ENCODE data around the gene RANBP6.
"Not testable (repeated sequence)": the region's sequence is repeated elsewhere in the genome, so short reads cannot be mapped to it uniquely, and the experiment has no call there.

Gene RANBP6

DNA sequence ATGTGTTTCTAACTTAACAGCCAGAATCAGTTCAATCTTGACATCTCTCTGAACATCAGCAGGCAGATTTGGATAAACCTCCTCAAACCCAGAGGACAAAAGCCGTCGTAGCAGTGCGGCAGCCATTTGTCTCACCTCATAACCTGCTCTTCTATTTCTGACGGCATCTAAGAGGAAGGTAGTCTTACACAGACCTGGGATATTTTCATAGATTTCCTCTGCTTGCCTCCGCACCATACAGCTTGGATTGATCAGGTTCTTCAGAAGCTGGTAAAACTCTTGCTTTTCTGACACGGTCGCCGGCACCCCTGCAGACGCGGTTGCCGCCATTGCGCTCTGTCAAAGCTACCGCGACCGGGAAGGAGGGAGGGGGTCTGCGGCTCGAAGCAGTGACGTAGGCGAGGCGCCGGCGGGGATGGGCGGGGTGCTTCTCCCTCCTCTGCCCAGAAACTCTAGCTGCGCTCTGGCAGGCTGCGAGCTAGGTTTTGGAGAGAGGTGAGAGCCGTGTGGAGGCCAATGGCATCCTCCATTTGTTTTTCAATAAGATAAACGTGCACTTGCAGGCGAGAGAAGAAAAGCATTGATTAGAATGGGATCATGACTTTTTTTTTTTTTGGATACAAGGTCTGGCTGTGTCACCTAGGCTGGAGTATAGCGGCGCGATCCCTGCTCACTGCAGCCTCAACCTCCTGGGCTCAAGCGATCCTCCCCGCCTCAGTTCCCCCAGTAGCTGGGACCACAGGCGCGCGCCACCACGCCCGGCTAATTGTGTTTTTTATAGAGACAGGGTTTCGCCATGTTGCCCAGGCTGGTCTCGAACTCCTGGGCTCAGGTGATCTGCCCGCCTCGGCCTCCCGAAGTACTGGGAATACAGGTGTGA is at the start of gene RANBP6:
RANBP6 (minus strand) TSS at position 347 of the 880 bp plus-strand sequence; CDS start at position 330, 17 bp downstream.
- peak; percentile 39 to 94 (median 85) for DNase-seq

DNA sequence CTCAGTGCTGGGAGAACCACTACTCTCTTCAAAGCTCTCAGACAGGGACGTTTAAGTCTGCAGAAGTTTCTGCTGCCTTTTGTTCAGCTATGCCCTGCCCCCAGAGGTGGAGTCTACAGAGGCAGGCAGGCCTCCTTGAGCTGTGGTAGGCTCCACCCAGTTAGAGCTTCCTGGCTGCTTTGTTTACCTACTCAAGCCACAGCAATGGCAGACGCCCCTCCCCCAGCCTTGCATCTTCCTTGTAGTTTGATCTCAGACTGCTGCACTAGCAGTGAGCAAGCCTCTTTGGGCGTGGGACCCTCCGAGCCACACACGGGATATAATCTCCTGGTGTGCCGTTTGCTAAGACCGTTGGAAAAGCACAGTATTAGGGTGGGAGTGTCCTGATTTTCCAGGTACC is 47.7 kb upstream of the RANBP6 start:
- DNase-seq: not testable (repeated sequence)

DNA sequence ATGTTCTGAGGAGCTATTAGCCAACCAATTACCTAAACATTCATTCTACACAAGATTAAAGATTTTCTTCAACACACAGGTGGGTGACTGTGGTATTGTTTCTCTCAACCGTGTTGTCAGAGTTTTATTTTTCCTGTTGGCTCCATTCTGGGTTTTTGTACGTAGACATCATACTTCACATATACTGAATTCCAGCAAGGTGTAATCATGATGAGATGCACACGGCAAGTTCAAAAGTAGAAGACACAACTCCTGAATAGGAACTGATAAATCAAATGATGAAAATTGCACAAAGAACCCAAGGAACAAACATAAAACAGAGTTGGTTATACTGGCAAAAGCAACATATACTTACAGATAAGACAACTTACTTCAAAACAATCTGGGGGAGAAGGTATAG is 40.2 kb upstream of the RANBP6 start:
- DNase-seq: no peak

DNA sequence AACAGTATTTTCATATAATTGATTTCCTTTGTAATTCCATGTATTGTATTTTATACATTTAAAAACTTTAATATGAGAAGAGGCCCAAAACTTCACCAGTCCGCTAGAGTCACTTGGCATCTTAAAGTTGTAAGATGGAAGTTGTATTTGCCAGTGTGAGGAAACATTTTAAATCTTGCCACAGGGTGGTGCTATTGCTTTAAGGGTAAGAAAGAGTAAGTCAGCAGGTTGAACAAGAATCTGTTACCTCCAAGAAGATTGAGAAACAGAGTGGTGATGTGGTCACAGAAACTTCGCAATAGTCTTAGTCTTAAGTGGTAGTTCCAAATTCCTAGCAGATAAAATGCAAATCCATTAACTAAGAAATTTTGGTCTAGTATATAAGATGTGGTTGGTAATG is 39.8 kb upstream of the RANBP6 start:
- DNase-seq: peak in 7 of 51 donors; percentile 3 to 41 (median 11)

DNA sequence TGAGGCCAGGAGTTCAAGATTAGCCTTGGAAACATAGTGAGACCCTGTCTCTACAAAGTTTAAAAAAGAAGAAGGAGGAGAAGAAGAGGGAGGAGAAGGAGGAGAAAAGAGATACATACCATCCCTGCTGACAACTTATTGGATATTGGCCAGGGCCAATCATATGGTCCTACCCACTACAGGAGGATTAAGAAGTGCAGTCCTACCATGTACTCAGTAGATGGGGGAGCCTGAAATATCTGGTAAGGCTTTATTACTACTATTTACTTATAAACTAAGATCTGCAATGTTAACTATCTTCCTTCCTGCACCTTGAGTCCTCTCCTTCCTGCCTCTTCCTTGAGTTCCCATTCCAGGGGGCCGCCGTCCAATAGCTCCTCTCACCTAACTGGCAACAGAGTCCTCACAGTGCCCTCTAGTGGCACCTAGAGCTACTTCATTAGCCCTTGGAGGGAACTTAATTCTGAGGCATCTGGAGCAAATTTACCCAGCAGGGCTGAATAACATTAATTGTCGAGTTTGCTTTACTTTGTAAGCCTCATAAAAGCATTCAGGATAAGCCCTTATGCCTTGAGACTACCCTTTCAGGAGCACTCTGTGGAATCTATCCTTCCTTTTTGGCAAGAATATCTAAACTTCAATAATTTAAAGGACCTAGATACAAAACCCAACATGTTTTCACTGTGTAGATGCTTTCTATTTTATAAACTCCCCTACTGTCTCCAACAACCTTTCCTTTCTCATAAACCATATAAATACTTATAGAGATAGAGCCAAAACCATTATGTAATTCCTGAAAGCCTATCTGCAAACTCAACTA is 39.1 kb upstream of the RANBP6 start:
- peak in 37 of 51 donors; percentile 1 to 66 (median 20) for DNase-seq

DNA sequence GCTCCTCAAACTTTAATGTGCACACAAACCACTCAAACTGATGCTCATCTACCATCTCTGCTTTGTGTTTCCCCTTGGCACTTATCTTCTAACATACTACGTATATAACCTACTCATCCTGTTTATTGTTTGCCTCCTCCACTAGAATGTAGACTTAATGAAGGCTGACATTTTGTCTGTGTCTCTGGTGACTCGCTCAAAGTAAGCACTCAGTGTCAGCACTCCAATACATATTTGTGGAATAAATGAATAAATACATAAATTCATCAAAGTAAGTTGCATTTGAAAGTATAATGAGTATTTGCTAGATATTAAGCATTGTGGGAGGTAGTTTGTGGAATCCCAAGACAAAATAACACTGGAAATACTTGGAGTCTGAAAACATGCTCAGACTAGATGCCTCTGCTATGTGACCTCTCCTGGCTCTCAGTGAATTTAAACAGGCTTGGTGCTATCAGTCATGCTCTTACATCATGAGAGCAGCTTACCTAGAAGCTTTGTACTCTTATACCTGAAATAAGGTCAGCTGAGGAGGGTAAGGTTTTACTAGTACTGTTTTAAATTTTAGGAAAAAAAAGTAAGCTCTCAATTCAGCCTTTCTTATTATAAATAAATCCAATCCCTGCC is 37.0 kb upstream of the RANBP6 start:
- no peak for DNase-seq

DNA sequence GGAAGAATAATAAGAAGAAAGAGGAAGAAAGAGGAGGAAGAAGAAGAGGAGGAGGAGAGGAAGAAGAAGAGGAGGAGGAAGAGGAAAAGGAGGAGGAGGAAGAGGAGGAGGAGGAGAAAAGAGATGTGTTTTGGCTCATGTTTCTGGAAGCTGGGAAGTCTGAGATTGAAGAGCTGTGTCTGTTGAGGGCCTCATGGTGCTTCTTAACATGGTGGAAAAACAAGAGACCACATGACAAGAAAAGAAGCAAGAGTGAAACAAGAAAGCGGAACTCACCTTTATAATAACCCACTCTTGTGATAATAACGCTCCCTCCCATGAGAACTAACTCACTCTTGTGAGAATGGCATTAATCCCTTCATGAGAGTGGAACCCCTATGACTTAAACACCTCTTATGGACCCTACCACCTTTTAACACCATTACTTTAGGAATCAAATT is 36.1 kb upstream of the RANBP6 start:
- DNase-seq: no peak

DNA sequence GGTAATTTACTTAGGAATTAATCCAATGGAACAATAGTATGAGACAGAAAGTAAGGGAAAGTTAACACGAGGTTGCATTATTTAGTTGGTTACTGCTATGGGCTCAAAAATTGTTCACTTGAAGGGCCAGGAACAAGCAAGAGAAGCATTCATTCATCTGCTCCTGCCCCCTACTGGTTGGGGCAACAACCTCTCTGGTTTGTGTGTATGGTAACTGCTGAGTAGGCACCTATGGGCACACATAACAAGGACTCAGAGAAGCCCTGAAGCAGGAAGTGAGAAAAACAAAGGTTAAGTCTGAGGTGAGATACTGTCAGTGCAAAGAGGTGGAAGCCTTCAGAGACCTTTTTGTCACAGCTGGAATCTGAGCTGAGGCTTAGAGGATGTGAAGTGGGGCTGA is 34.4 kb upstream of the RANBP6 start:
- no peak for DNase-seq

DNA sequence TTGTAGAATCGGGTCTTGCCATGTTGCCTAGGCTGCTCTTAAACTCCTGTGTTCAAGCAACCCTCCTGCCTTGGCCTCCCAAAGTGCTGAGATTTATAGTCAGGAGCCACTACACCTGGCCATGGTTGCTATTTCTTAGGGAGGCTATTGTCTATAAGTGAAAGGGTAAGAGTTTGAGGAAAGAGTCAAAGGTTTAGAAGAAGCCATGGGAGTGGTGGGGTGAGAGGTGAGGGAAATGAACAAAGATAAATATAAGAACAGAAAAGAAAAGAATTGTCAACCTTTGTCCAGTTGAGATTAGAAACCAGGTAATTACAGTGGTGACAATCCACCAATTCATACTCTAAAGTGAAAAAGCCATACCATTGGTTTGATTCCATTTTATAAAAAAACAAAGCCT is 32.6 kb upstream of the RANBP6 start:
- DNase-seq: no peak

DNA sequence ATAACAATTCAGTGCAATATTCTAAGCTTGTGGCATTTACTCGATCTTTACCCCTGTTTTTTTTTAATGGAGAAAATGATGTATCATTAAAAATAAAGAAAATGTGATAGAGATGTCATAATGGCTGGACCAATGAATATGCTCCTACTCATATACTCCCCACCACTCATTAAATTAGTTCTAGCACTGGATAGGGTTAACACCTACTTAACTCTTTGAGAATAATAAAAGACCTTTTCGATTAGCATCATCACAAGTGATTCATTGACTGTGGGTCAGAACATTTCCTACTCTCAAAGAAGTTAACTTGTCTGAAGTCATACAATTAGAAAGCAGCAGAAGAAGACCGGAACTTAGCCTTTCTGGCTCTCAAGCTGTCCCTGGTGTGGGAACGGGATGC is 31.6 kb upstream of the RANBP6 start:
- no peak for DNase-seq

DNA sequence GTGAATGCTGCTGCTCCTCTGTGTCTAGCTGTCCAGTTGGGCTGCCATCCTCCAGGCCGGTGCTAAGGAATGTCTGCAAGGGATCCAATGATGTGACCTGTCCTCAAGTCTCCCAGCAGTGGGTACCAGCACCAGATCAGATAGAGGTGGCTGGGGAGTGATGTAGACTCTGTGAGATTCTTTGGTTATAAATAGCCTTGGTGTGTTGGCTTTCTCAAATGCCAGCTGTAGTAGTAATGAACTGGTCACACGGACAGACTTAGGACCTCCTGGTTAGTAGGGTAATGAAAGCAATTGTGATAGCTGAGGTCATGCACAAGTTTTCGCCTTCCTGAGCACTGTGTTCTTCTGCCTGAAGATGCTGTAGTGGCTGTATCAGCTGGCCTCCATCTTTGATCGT is 29.9 kb upstream of the RANBP6 start:
- DNase-seq: no peak

DNA sequence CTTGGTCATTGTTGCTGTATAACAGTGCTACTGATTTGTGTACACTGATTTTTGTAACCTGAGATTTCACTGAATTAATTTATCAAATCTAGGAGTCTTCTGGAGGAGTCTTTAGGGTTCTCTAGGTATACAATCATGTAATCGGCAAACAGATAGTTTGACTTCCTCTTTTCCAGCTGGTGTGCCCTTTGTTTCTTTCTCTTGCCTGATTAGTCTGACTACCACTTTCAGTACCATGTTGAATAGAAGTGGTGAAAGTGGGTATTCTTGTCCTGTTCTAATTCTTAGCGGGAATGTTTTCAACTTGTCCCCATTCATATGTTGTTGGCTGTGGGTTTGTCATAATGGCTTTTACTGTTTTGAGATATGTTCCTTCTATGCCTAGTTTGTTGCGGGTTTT is 24.7 kb upstream of the RANBP6 start:
- no peak for DNase-seq

DNA sequence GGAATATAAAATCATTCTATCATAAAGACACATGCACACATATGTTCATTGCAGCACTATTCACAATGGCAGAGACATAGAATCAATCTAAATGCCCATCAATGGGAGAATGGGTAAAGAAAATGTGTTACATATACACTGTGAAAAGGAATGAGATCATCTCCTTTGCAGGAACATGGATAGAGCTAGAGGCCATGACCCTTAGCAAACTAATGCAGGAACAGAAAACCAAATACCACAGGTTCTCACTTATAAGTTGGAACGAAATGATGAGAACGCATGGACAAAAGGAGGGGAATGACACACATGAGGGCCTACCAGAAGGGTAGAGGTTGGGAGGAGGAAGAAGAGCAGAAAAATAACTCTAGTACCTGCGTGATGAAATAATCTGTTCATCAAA is 21.0 kb upstream of the RANBP6 start:
- no peak for DNase-seq

DNA sequence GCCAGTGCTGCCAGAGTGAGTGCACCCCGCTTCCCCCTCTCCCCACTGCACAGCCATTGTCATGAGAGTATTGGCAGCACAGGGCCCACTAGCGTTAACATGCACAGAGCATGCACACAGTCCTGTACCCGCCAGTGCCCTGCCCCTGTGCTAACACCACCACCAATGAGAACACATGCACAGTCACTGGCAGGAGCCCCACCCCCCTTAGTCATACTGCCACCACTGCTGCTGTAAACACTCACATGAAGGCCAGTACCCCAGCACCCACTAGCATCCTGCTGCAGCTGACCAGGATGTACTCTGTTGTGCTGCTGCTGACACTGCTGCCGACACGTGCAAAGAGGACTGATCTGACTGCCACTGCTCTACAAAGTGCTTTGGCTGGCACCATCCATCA is 19.5 kb upstream of the RANBP6 start:
- DNase-seq: no peak

DNA sequence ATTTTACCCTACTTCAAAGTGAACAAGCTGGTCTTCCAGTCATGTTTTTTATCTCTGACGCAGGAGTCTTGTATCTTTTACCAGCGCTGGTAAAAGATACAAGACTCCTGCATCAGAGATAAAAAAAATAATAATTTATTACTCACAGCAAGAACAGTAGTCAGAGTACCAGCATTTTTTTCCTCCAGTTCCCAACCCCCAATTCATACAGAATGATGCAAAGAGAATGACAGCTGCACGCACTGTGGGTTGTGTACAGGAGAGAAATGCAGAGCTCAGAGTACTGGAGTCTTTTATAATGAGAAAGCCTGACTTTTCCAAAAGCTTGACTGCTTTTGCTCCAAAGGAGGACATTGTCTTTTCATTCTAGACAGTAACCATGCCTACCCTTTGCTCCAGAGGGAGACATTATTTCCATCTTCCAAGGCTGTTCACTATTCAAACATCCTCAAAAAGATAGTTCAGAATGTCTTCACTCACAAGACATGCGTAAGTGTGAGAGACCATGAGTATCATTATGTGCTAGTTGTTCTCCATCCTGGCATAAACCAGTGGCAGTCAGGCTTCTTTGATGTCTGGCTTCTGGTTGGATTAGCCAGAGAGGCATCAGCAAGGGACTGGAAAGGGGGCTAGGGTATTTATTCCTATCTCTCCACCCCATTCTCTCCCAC is 14.3 kb upstream of the RANBP6 start:
- peak in 1 of 51 donors; percentile 30 for DNase-seq

DNA sequence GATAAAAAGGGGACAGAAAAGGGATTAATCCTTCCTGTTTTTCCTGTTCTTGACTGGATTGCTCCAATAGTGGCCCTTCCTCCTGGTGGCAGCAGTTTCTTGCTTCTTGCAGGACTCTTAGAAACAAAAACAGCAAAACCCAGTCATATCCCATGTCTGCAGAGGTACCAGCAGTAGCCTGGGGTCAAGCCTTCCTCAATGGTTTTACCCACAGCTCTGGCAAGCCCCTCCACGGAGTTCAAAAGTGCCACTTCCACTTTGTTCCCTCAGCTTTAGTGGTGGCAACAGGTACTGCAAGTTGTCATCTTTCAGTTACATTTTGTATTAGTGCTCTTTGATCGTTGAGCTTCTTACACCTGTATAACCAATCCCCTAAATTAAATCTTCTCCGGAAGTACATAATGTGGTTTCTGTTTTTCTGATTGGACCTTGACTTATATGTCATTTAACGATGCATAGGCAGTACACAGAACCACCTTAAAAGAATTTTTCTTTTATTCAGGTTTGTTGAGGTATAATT is 8.7 kb upstream of the RANBP6 start:
- no peak for DNase-seq

DNA sequence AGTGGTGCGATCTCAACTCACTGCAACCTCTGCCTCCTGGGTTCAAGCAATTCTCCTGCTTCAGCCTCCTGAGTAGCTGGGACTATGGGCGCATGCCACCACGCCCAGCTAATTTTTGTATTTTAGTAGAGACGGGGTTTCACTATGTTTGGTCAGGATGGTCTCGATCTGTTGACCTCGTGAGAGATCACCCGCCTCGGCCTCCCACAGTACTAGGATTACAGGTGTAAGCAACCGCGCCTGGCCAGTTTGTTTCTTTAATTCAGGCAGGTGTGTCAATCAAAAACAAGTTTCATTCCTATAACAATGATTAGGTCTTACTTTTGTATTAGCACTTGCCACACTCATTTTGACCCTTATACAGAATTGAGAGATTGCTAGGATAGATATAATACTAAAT is 1.6 kb upstream of the RANBP6 start:
- not testable (repeated sequence) for DNase-seq

DNA sequence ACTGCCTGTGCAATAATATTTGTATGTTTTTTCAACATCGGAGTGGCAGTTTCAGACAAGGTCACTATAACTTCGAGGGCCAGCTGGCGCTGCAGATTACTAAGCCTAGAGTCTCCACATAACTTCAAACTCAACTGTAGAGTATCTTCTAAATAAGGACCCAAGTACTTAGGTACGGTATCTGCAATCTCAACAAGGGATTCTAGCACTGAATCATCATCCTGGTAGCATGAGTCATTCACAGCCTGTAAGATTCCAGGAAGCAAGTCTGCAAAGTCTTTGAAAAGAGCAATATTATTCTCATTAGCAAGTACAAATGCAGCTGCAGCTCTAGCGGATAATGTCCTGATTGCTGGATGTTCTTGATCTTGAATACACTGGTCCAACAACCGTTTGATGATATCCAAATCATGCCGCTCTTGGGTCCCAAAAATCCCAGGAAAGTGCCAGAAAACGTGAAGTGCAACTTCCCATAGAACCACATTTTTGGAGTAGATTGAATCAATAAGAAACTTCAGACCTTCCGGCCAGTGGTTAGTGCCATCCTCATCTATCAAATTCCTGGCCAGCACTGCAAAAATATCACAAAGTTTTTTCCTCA is 654 bp downstream of the RANBP6 start:
- DNase-seq: peak in 1 of 51 donors; percentile 22

DNA sequence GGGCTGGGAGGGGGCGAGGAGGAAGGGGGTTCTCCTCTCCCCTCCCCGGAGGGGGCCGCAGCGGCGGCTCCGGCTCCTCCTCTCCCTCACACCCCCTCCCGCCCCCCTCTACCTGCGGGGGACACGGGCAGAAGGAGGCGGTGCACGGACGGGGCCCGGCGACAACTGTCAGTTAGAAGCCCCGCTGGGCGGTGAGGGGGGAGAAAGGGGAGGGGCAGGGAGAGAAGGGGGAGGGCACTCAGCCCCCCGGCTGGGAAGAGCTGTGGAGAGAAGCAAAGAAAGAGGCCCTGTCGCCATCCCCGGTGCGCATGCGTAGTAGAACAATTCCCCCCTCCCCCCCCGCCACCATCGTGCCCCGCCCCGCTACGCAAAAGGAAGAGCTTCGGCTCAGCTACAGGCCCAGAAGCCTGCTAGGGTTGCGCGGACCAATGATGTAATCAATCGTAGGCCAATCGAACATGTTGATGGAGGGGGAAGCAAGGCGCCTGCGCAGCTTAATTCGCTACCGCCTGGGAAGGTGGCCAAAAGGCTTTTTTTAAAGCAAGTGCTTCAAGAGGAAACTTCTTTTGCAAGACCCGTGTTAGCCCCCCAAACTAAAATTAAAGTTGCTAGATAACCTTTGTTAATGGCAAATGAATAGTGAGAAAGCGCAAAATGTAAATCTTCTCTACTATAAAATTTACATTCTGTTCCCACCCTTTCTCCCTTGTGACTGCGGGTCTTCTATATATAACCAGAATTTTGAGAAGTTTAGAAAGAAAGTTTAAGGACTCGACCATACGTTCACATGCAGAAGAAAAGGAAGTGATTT is 7.0 kb downstream of the RANBP6 start:
- DNase-seq: peak; percentile 85 to 99 (median 95)

DNA sequence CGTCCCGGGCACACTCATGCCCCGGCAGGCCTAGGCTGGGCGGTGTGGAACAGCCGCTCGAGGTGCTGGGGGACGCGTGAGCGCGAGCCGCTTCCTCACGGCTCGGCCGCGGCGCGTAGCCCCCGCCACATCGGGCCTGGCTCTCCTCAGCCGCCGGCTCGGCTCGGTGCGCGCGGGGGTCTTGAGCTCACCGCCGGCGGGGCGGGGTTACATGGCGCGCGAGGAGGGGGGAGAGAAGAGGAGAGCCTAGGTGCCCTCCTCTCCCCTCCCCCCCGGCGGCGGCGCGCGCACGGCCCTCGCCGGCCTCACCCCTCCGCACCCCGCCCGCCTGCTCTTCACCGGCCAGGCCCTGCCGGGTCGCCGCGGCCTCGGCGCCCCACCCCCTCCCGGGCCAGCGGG is 7.7 kb downstream of the RANBP6 start:
- DNase-seq: peak in 36 of 51 donors; percentile 52 to 95 (median 84)
